Activated naive CD4-positive, alpha-beta T cell treated with anti-CD3 and anti-CD28 coated beads, Interleukin-2, amount 50 U/mL, for 72 hours (primary cell): ENCODE data around the gene EYA3. TPM values are rescaled to one million over a fixed set of nuclear protein-coding genes. Genes with fewer than 3 reads are reported as not detected.

Source experiments
- ATAC-seq, 2 donors: fragments of 150-1000 bp; cut with Tn5 transposase; 2 replicates each; pipeline ENCODE4 v1.10.0; 2021; ENCODE audit warnings: mild to moderate bottlenecking in 2 of 2, moderate library complexity in 2 of 2
- DNase-seq, 2 donors: peaks; one replicate each; pipeline ENCODE4 v3.0.0; 2021 to 2022; ENCODE audit warnings: low spot score in 2 of 2
- H3K27ac Mint-ChIP-seq, 2 donors: one replicate each; pipeline ENCODE4 v1.8.0; 2022; ENCODE audit warnings: mild to moderate bottlenecking in 2 of 2, mixed read lengths in 2 of 2
- H3K36me3 Mint-ChIP-seq, 2 donors: one replicate each; pipeline ENCODE4 v1.8.0; 2022; ENCODE audit warnings: mixed read lengths in 2 of 2
- H3K9me3 Mint-ChIP-seq, 2 donors: one replicate each; pipeline ENCODE4 v1.8.0; 2022; ENCODE audit warnings: mixed read lengths in 2 of 2
- total RNA-seq, 2 donors: library from RNA; stranded (reverse); gene quantifications; one replicate each; pipeline ENCODE4 v1.2.3, GENCODE V29; 2022

Gene EYA3
- 10 to 100 TPM; 33.1 to 34.4 TPM for total RNA-seq

GRCh38 chr1:28088168-28088961 lies at the start of gene EYA3:
Gene EYA3, minus strand, starts transcription at chr1:28088610. Its CDS starts 30,584 bp downstream, at chr1:28058026.
- Mint-ChIP-seq H3K9me3 (no peaks in the 10 kb centered on the region), H3K36me3 (peaks cover 0 to 11% of the 10 kb centered on the region in 2 donors), H3K27ac (peak within 1 kb of the TSS; percentile 97 to 98)
- DNase-seq, result peak; percentile 100
- ATAC-seq, result peak; percentile 94 to 96

GRCh38 chr1:28136922-28137613 lies 48.7 kb upstream of the EYA3 start:
- no peaks in the 10 kb centered on the region for H3K9me3 Mint-ChIP-seq
- H3K36me3 Mint-ChIP-seq, result peaks cover 0 to 4% of the 10 kb centered on the region in 2 donors
- ATAC-seq (no peak), DNase-seq (no peak)
- no peak overlapping the region for H3K27ac Mint-ChIP-seq

- DNase-seq, result no peak
- no peaks in the 10 kb centered on the region for H3K9me3 Mint-ChIP-seq
- H3K27ac Mint-ChIP-seq, result no peak overlapping the region
- peaks cover 0 to 4% of the 10 kb centered on the region in 2 donors for H3K36me3 Mint-ChIP-seq
- no peak for ATAC-seq
Observed at GRCh38 chr1:28136169-28136921, 47.9 kb upstream of the EYA3 start.

- H3K36me3 Mint-ChIP-seq, result peaks cover 0 to 4% of the 10 kb centered on the region in 2 donors
- no peak for DNase-seq
- no peaks in the 10 kb centered on the region for H3K9me3 Mint-ChIP-seq
- ATAC-seq, result no peak
- H3K27ac Mint-ChIP-seq, result no peak overlapping the region
Observed at GRCh38 chr1:28135371-28136168, 47.2 kb upstream of the EYA3 start.

- Mint-ChIP-seq H3K36me3 (peaks cover 0 to 4% of the 10 kb centered on the region in 2 donors), H3K9me3 (no peaks in the 10 kb centered on the region), H3K27ac (no peak overlapping the region)
Observed at GRCh38 chr1:28134651-28135207, 46.3 kb upstream of the EYA3 start.

GRCh38 chr1:28132171-28133167 lies 44.1 kb upstream of the EYA3 start:
- ATAC-seq (no peak), DNase-seq (no peak)
- Mint-ChIP-seq H3K9me3 (no peaks in the 10 kb centered on the region), H3K27ac (no peak overlapping the region), H3K36me3 (peaks cover 0 to 4% of the 10 kb centered on the region in 2 donors)

More at GRCh38 chr1:28134651-28135207, 46.3 kb upstream of the EYA3 start:
- ATAC-seq (no peak), DNase-seq (no peak)

GRCh38 chr1:28130901-28131300 lies 42.5 kb upstream of the EYA3 start:
- DNase-seq (no peak), ATAC-seq (no peak)
- Mint-ChIP-seq H3K9me3 (no peaks in the 10 kb centered on the region), H3K27ac (no peak overlapping the region), H3K36me3 (peaks cover 0 to 4% of the 10 kb centered on the region in 2 donors)

- H3K27ac Mint-ChIP-seq, result no peak overlapping the region
- peaks cover 0 to 1% of the 10 kb centered on the region in 2 donors for H3K36me3 Mint-ChIP-seq
- H3K9me3 Mint-ChIP-seq, result no peaks in the 10 kb centered on the region
- no peak for DNase-seq
- no peak for ATAC-seq
Observed at GRCh38 chr1:28129150-28129549, 40.7 kb upstream of the EYA3 start.

GRCh38 chr1:28127617-28128257 lies 39.3 kb upstream of the EYA3 start:
- DNase-seq (no peak), ATAC-seq (no peak)
- Mint-ChIP-seq H3K36me3 (no peaks in the 10 kb centered on the region), H3K27ac (no peak overlapping the region), H3K9me3 (no peaks in the 10 kb centered on the region)

- DNase-seq (no peak), ATAC-seq (no peak)
- Mint-ChIP-seq H3K9me3 (no peaks in the 10 kb centered on the region), H3K36me3 (no peaks in the 10 kb centered on the region), H3K27ac (no peak overlapping the region)
Observed at GRCh38 chr1:28126783-28127490, 38.5 kb upstream of the EYA3 start.

- ATAC-seq (no peak), DNase-seq (no peak)
- Mint-ChIP-seq H3K36me3 (no peaks in the 10 kb centered on the region), H3K27ac (no peak overlapping the region), H3K9me3 (no peaks in the 10 kb centered on the region)
Observed at GRCh38 chr1:28126212-28126611, 37.8 kb upstream of the EYA3 start.

GRCh38 chr1:28123461-28123961 lies 35.1 kb upstream of the EYA3 start:
- H3K9me3 Mint-ChIP-seq, result no peaks in the 10 kb centered on the region
- no peak for ATAC-seq
- H3K36me3 Mint-ChIP-seq, result no peaks in the 10 kb centered on the region
- no peak for DNase-seq
- no peak overlapping the region for H3K27ac Mint-ChIP-seq

- Mint-ChIP-seq H3K27ac (no peak overlapping the region), H3K9me3 (no peaks in the 10 kb centered on the region), H3K36me3 (no peaks in the 10 kb centered on the region)
- DNase-seq, result no peak
- no peak for ATAC-seq
Observed at GRCh38 chr1:28122183-28122582, 33.8 kb upstream of the EYA3 start.

GRCh38 chr1:28119556-28119955 lies 31.1 kb upstream of the EYA3 start:
- DNase-seq (no peak), ATAC-seq (no peak)
- Mint-ChIP-seq H3K27ac (no peak overlapping the region), H3K9me3 (no peaks in the 10 kb centered on the region), H3K36me3 (no peaks in the 10 kb centered on the region)
